Measurements from ENCODE around the gene ATOH8.

GRCh38 chr2:85784474-85784986 is 30.7 kb downstream of the ATOH8 start:
- TF ChIP-seq POLR2A (IDR thresholded peaks at IDR 0.05) (no peak), CTCF (IDR thresholded peaks at IDR 0.05) (no peak)

All from thyroid gland (tissue), 4 donors.